Measurements from ENCODE around the gene UACA.

DNA sequence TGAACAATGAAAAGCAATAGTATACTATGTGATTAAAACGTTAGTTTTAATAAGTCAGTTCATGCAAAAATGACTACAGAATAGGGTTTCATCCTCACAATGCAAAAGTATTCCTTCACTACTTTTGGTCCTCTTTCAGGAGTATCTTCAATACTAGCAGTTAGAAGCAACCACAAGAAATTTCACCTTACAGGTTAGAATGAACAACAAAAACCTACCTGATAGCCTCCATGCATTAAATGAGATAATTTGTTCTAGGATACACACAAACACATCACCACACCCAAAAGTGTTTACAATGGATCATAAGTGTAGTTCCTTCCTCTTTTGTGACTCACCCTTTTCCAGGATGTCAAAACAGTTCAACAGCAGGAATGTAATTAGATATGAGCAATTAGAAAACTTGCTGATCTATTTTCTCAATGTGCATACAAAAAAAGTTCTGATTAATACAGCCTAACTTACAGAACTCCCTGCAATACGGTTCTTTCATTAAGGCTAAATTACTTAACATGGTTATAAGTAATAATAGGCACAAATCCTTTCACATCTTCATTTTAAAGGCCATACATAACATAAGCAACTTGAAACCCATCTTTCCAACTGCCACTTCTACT is 21.6 kb downstream of the UACA start:
- TF ChIP-seq, protein P1, sequence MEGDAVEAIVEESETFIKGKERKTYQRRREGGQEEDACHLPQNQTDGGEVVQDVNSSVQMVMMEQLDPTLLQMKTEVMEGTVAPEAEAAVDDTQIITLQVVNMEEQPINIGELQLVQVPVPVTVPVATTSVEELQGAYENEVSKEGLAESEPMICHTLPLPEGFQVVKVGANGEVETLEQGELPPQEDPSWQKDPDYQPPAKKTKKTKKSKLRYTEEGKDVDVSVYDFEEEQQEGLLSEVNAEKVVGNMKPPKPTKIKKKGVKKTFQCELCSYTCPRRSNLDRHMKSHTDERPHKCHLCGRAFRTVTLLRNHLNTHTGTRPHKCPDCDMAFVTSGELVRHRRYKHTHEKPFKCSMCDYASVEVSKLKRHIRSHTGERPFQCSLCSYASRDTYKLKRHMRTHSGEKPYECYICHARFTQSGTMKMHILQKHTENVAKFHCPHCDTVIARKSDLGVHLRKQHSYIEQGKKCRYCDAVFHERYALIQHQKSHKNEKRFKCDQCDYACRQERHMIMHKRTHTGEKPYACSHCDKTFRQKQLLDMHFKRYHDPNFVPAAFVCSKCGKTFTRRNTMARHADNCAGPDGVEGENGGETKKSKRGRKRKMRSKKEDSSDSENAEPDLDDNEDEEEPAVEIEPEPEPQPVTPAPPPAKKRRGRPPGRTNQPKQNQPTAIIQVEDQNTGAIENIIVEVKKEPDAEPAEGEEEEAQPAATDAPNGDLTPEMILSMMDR (IDR thresholded peaks at IDR 0.05; ENCODE audit: control extremely low read depth in 1 of 3, insufficient read depth in 1 of 3, low read depth in 1 of 3, low read length in 3 of 3): no peak
- TF ChIP-seq MAFK (IDR thresholded peaks at IDR 0.05; ENCODE audit: low read depth, low read length) (no peak), POLR2A (IDR thresholded peaks at IDR 0.05; ENCODE audit: control extremely low read depth in 1 of 2, low read depth in 2 of 2, low read length in 2 of 2) (no peak), SIN3A (conservative IDR thresholded peaks at IDR 0.05 in 1 of 2, IDR thresholded peaks at IDR 0.05 in 1 of 2; ENCODE audit: low read depth in 1 of 2, low read length in 2 of 2) (no peak), RAD21 (IDR thresholded peaks at IDR 0.05 in 1 of 2, conservative IDR thresholded peaks at IDR 0.05 in 1 of 2; ENCODE audit: low read depth in 2 of 2, low read length in 2 of 2) (no peak), EZH2 (IDR thresholded peaks at IDR 0.05; ENCODE audit: low read depth, low read length, severe bottlenecking) (no peak), SP2 (IDR thresholded peaks at IDR 0.05; ENCODE audit: low read length) (no peak), SIX5 (IDR thresholded peaks at IDR 0.05; ENCODE audit: low read depth, low read length) (no peak)
